Nephron (organoid): ENCODE measurements around the gene DSCAML1.

Experiments
- H3K27ac Mint-ChIP-seq, 3 experiments: 2 replicates each; pipeline ENCODE4 v1.8.0; 2020; ENCODE audit warnings: mixed read lengths in 3 of 3, mild to moderate bottlenecking in 2 of 3, moderate library complexity in 1 of 3
- H3K27me3 Mint-ChIP-seq: 2 replicates; pipeline ENCODE4 v1.8.0; 2021; ENCODE audit warnings: low read depth, mild to moderate bottlenecking, moderate library complexity, mixed read lengths
- H3K36me3 Mint-ChIP-seq: 2 replicates; pipeline ENCODE4 v1.8.0; 2020; ENCODE audit warnings: low read depth, mixed read lengths
- H3K4me1 Mint-ChIP-seq: 2 replicates; pipeline ENCODE4 v1.8.0; 2020; ENCODE audit warnings: mixed read lengths
- H3K4me3 Mint-ChIP-seq, 3 experiments: 2 replicates each; pipeline ENCODE4 v1.8.0; 2020; ENCODE audit warnings: mild to moderate bottlenecking in 3 of 3, mixed read lengths in 3 of 3, moderate library complexity in 2 of 3
- H3K9me3 Mint-ChIP-seq: 2 replicates; pipeline ENCODE4 v1.8.0; 2020; ENCODE audit warnings: mixed read lengths
- CTCF ChIP-seq, 3 experiments: fragments of 200-600 bp; sonication (generic); IDR thresholded peaks; one replicate each; pipeline ENCODE4 v1.5.0; 2021; ENCODE audit warnings: antibody characterized with exemption in 3 of 3; ENCODE audit not compliant: unreplicated experiment in 3 of 3

DSCAML1 gene

GRCh38 chr11:117606790-117607189 is 190.2 kb downstream of the DSCAML1 start:
- peaks cover 16% of the 10 kb centered on the region for H3K4me1 Mint-ChIP-seq
- no peak for TF ChIP-seq CTCF (IDR thresholded peaks at IDR 0.05; ENCODE audit: unreplicated experiment in 3 of 3)
- H3K36me3 Mint-ChIP-seq, result no peaks in the 10 kb centered on the region
- H3K9me3 Mint-ChIP-seq, result no peaks in the 10 kb centered on the region
- peaks cover 21% of the 10 kb centered on the region for H3K27me3 Mint-ChIP-seq
- no peak overlapping the region for H3K4me3 Mint-ChIP-seq
- no peak overlapping the region for H3K27ac Mint-ChIP-seq

GRCh38 chr11:117606211-117606610 is 190.8 kb downstream of the DSCAML1 start:
- peaks cover 21% of the 10 kb centered on the region for H3K4me1 Mint-ChIP-seq
- H3K4me3 Mint-ChIP-seq, result no peak overlapping the region
- TF ChIP-seq CTCF (IDR thresholded peaks at IDR 0.05; ENCODE audit: unreplicated experiment in 3 of 3), result no peak
- no peaks in the 10 kb centered on the region for H3K9me3 Mint-ChIP-seq
- no peaks in the 10 kb centered on the region for H3K36me3 Mint-ChIP-seq
- no peak overlapping the region for H3K27ac Mint-ChIP-seq
- H3K27me3 Mint-ChIP-seq, result peaks cover 21% of the 10 kb centered on the region

DNA sequence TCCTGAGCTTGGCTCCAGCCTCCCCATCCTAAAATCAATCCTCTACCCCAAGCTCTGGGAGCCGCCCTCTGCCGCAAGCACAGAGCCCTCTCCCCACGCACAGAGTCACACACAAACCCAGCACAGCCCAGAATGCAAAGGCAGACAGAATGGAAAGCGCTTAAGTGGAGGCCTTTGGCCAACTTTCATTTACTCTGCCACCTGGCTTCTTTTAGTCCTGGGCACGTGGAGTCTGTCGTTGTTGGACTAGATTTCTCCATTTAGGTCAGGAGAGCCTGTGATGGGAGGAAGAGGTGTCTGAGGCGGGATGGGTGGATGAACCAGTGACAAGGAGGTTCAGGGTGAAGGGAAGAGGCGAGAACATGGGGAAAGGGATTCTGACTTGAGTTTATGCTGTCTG is 191.7 kb downstream of the DSCAML1 start:
- Mint-ChIP-seq H3K4me3 (no peak overlapping the region), H3K9me3 (no peaks in the 10 kb centered on the region)

GRCh38 chr11:117604336-117604995 is 192.6 kb downstream of the DSCAML1 start:
- H3K4me1 Mint-ChIP-seq, result peaks cover 35% of the 10 kb centered on the region
- H3K4me3 Mint-ChIP-seq, result no peak overlapping the region
- H3K36me3 Mint-ChIP-seq, result no peaks in the 10 kb centered on the region
- H3K27ac Mint-ChIP-seq, result no peak overlapping the region
- no peaks in the 10 kb centered on the region for H3K9me3 Mint-ChIP-seq
- H3K27me3 Mint-ChIP-seq, result peaks cover 23% of the 10 kb centered on the region
- TF ChIP-seq CTCF (IDR thresholded peaks at IDR 0.05; ENCODE audit: unreplicated experiment in 3 of 3), result no peak

More for the DNA sequence above, 191.7 kb downstream of the DSCAML1 start:
- Mint-ChIP-seq H3K27ac (no peak overlapping the region), H3K36me3 (no peaks in the 10 kb centered on the region), H3K4me1 (peaks cover 30% of the 10 kb centered on the region), H3K27me3 (peaks cover 19% of the 10 kb centered on the region)
- TF ChIP-seq CTCF (IDR thresholded peaks at IDR 0.05; ENCODE audit: unreplicated experiment in 3 of 3), result no peak

- Mint-ChIP-seq H3K4me3 (no peak overlapping the region), H3K27me3 (peaks cover 23% of the 10 kb centered on the region), H3K27ac (no peak overlapping the region), H3K4me1 (peaks cover 35% of the 10 kb centered on the region), H3K36me3 (no peaks in the 10 kb centered on the region), H3K9me3 (no peaks in the 10 kb centered on the region)
- no peak for TF ChIP-seq CTCF (IDR thresholded peaks at IDR 0.05; ENCODE audit: unreplicated experiment in 3 of 3)
These were observed 193.1 kb downstream of the DSCAML1 start for GRCh38 chr11:117603932-117604331.
